ENCODE data around the gene WFDC5.
"Not testable (repeated sequence)": the region's sequence is repeated elsewhere in the genome, so short reads cannot be mapped to it uniquely, and the experiment has no call there.

The WFDC5 gene

GRCh38 chr20:45153147-45153546 lies 38.2 kb upstream of the WFDC5 start:
- TF ChIP-seq CTCF (IDR thresholded peaks at IDR 0.05; ENCODE audit: low read depth, low read length), result no peak
- in situ Hi-C loops (cut with HindIII; ENCODE audit: low sequenced_read_pairs), result no loop called here
- no peak for DNase-seq (ENCODE audit: low read depth, low spot score)
- H3K4me3 ChIP-seq (ENCODE audit: low read depth, low read length), result no peak overlapping the region

DNA sequence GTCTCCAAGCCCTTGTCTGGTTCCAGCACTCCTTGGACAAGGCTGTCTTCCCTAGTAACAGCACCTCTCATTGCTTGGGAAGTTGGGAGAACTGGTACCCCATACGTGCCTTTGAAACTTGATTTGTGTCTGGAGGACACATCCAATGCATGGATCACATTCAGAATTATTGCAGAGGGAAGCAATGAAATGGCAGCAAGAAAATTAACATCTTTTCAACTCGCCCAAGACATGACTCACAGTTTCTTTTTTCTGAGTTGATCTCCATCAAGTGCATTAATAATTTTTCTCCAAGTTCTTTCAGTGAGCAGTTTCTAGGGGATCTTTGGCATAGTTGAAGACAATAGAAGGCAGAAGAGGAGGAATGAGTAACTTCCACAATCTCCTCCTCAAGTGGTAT lies 37.4 kb upstream of the WFDC5 start:
- no peak for DNase-seq (ENCODE audit: low read depth, low spot score)
- H3K4me3 ChIP-seq (ENCODE audit: low read depth, low read length), result no peak overlapping the region
- TF ChIP-seq CTCF (IDR thresholded peaks at IDR 0.05; ENCODE audit: low read depth, low read length), result no peak
- in situ Hi-C loops (cut with HindIII; ENCODE audit: low sequenced_read_pairs), result no loop called here

DNA sequence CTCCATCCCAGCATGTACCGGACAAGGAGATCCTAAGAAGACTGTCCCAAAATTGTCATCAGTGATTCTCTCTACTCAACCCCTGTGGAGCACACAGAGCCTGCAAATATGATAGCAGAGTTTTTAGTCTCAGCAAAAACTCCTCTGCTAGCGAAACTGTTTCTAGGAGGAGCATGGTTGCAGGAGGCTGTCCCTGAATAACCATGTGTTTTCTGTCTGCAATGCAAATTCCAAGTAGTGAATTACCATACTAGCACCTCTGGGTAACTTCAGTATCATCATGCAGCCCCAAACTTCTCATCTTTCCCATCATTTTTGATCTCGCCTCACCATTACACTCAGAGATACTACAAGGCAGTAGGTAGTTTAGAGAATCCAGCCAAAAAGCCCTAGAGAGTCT lies 34.1 kb upstream of the WFDC5 start:
- H3K4me3 ChIP-seq (ENCODE audit: low read depth, low read length), result no peak overlapping the region
- no peak for TF ChIP-seq CTCF (IDR thresholded peaks at IDR 0.05; ENCODE audit: low read depth, low read length)
- in situ Hi-C loops (cut with HindIII; ENCODE audit: low sequenced_read_pairs), result no loop called here
- DNase-seq (ENCODE audit: low read depth, low spot score), result no peak

GRCh38 chr20:45140836-45141235 lies 25.9 kb upstream of the WFDC5 start:
- DNase-seq (ENCODE audit: low read depth, low spot score), result no peak
- in situ Hi-C loops (cut with HindIII; ENCODE audit: low sequenced_read_pairs), result no loop called here
- TF ChIP-seq CTCF (IDR thresholded peaks at IDR 0.05; ENCODE audit: low read depth, low read length), result no peak
- no peak overlapping the region for H3K4me3 ChIP-seq (ENCODE audit: low read depth, low read length)

DNA sequence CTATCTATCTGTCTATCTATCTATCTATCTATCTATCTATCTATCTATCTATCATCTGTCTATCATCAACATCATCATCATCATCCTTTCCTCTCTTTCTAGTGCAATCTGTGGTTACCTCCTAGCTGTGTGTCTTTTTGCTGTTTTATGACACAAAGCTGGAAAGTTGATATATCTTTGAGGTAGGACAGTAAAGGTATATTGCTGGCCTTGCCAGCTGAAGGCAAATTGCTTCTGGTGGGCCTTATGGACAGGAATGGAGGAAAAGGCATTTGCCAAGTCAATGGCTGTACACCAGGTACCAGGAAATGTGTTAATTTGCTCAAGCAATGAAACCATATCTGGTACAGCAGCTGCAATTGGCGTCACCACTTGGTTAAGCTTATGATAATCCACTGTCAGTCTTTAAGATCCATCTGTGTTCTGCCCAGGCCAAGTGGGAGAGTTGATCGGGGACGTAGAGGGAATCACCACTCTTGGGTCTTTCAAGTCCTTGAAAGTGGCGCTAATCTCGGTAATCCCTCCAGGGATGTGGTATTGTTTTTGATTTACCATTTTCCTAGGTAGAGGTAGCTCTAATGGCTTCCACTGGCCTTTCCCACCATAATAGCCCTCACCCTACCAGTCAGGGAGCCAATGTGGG lies 24.9 kb upstream of the WFDC5 start:
- in situ Hi-C loops (cut with HindIII; ENCODE audit: low sequenced_read_pairs); DNase-seq (ENCODE audit: low read depth, low spot score); H3K4me3 ChIP-seq (ENCODE audit: low read depth, low read length): not testable (repeated sequence)

DNA sequence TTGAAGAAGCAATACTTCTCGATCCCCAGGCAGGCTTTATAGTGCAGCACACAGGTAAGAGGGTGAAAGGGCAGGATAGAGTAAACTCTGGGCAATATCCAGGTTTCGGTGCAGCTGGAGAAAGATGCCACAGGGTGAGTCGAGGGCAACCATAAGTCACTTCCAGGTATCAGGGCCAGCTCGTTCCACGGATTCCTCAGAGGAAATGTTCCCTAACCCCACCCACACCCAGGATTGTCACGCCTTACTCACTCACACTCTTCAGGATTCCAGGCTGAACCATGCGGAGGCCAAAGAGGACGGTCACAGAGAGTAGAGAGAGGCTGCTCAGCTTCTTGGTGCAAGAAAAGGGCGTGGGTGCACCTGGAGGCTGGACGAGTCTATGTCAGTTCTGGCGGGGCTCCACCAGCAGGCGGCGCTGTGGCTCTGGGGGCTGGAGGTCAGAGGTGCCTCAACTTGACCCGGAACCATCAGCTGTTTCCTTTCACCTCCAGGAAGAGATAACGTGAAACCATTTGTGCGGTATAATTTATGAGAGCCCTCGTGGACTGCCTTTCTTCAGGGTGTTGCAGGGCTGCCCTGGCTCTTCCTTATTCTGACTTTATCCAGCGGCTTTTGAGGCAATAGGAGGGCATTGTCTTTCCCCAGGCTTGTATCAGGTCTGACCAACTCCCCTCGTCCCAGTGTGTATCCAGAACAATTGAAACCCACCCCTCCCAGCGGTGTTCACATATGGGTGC lies 23.8 kb upstream of the WFDC5 start:
- H3K4me3 ChIP-seq (ENCODE audit: low read depth, low read length), result no peak overlapping the region
- in situ Hi-C loops (cut with HindIII; ENCODE audit: low sequenced_read_pairs), result no loop called here
- DNase-seq (ENCODE audit: low read depth, low spot score), result no peak
- peak; percentile 72 for TF ChIP-seq CTCF (IDR thresholded peaks at IDR 0.05; ENCODE audit: low read depth, low read length)

GRCh38 chr20:45136911-45137310 lies 21.9 kb upstream of the WFDC5 start:
- no peak for DNase-seq (ENCODE audit: low read depth, low spot score)
- no peak overlapping the region for H3K4me3 ChIP-seq (ENCODE audit: low read depth, low read length)
- TF ChIP-seq CTCF (IDR thresholded peaks at IDR 0.05; ENCODE audit: low read depth, low read length), result no peak
- in situ Hi-C loops (cut with HindIII; ENCODE audit: low sequenced_read_pairs), result no loop called here
